ENCODE data around the gene CDK5RAP2. TPM values are rescaled to one million over a fixed set of nuclear protein-coding genes. Genes with fewer than 3 reads are reported as not detected.

CDK5RAP2 gene
- total RNA-seq, 1 donor from 2014 or later, result 76.8 TPM

GRCh38 chr9:120361551-120361950, 218.4 kb downstream of the CDK5RAP2 start:
- Mint-ChIP-seq H3K9me3 (ENCODE audit: low read depth) (peaks cover 2% of the 10 kb centered on the region), H3K27ac (no peak overlapping the region), H3K27me3 (peaks cover 11% of the 10 kb centered on the region), H3K36me3 (ENCODE audit: insufficient read depth) (no peaks in the 10 kb centered on the region), H3K4me3 (ENCODE audit: low read depth) (no peak overlapping the region), H3K4me1 (ENCODE audit: low read depth) (peaks cover 6% of the 10 kb centered on the region)
- no peak for DNase-seq (ENCODE audit: low spot score, unreplicated experiment)
- TF ChIP-seq CTCF (IDR thresholded peaks at IDR 0.05; ENCODE audit: unreplicated experiment), result no peak

- no peak overlapping the region for H3K4me3 Mint-ChIP-seq (ENCODE audit: low read depth)
Observed at GRCh38 chr9:120360510-120360909, 219.5 kb downstream of the CDK5RAP2 start.

GRCh38 chr9:120360046-120360445, 219.9 kb downstream of the CDK5RAP2 start:
- Mint-ChIP-seq H3K36me3 (ENCODE audit: insufficient read depth) (no peaks in the 10 kb centered on the region), H3K9me3 (ENCODE audit: low read depth) (peaks cover 9% of the 10 kb centered on the region), H3K27ac (no peak overlapping the region), H3K27me3 (peaks cover 11% of the 10 kb centered on the region), H3K4me3 (ENCODE audit: low read depth) (no peak overlapping the region), H3K4me1 (ENCODE audit: low read depth) (peaks cover 3% of the 10 kb centered on the region)
- no peak for TF ChIP-seq CTCF (IDR thresholded peaks at IDR 0.05; ENCODE audit: unreplicated experiment)
- no peak for DNase-seq (ENCODE audit: low spot score, unreplicated experiment)

More at GRCh38 chr9:120360510-120360909, 219.5 kb downstream of the CDK5RAP2 start:
- peaks cover 11% of the 10 kb centered on the region for H3K27me3 Mint-ChIP-seq
- H3K27ac Mint-ChIP-seq, result no peak overlapping the region
- peaks cover 3% of the 10 kb centered on the region for H3K4me1 Mint-ChIP-seq (ENCODE audit: low read depth)
- H3K36me3 Mint-ChIP-seq (ENCODE audit: insufficient read depth), result no peaks in the 10 kb centered on the region
- peaks cover 9% of the 10 kb centered on the region for H3K9me3 Mint-ChIP-seq (ENCODE audit: low read depth)
- DNase-seq (ENCODE audit: low spot score, unreplicated experiment), result no peak
- no peak for TF ChIP-seq CTCF (IDR thresholded peaks at IDR 0.05; ENCODE audit: unreplicated experiment)

- H3K27me3 Mint-ChIP-seq, result peaks cover 11% of the 10 kb centered on the region
- no peak overlapping the region for H3K27ac Mint-ChIP-seq
Observed at GRCh38 chr9:120358877-120359276, 221.1 kb downstream of the CDK5RAP2 start.

GRCh38 chr9:120353506-120353905, 226.5 kb downstream of the CDK5RAP2 start:
- Mint-ChIP-seq H3K27ac (no peak overlapping the region), H3K9me3 (ENCODE audit: low read depth) (peaks cover 7% of the 10 kb centered on the region), H3K27me3 (peaks cover 16% of the 10 kb centered on the region), H3K4me3 (ENCODE audit: low read depth) (no peak overlapping the region), H3K4me1 (ENCODE audit: low read depth) (no peaks in the 10 kb centered on the region), H3K36me3 (ENCODE audit: insufficient read depth) (no peaks in the 10 kb centered on the region)
- no peak for DNase-seq (ENCODE audit: low spot score, unreplicated experiment)
- no peak for TF ChIP-seq CTCF (IDR thresholded peaks at IDR 0.05; ENCODE audit: unreplicated experiment)

More at GRCh38 chr9:120358877-120359276, 221.1 kb downstream of the CDK5RAP2 start:
- Mint-ChIP-seq H3K36me3 (ENCODE audit: insufficient read depth) (no peaks in the 10 kb centered on the region), H3K4me1 (ENCODE audit: low read depth) (peaks cover 2% of the 10 kb centered on the region), H3K9me3 (ENCODE audit: low read depth) (peaks cover 7% of the 10 kb centered on the region), H3K4me3 (ENCODE audit: low read depth) (no peak overlapping the region)
- no peak for DNase-seq (ENCODE audit: low spot score, unreplicated experiment)
- no peak for TF ChIP-seq CTCF (IDR thresholded peaks at IDR 0.05; ENCODE audit: unreplicated experiment)
